Left kidney (tissue), 8 donors: Measurements from ENCODE around the gene DCXR. TPM values are rescaled to one million over a fixed set of nuclear protein-coding genes. Genes with fewer than 3 reads are reported as not detected.
A peak's percentile ranks its signal among the peaks of the same experiment; 100 is the strongest.

Experiments used
- DNase-seq: peaks from one replicate; pipeline ENCODE4 v3.0.0-alpha.2; 2013
- long read RNA-seq, 8 donors: transcript quantifications; one replicate each; lab custom pipeline, GENCODE V29; 2026
- polyA plus RNA-seq: library from polyadenylated mRNA; unstranded; fragments of 120-200 nt; gene quantifications from one replicate; pipeline ENCODE4 v1.2.1, GENCODE V29; 2013; ENCODE audit not compliant: insufficient read length

Gene DCXR
- 69.8 TPM for polyA plus RNA-seq
- long read RNA-seq, donor 1, transcript DCXR-201 (8 exons, 887 nt), result major isoform, 72 of 107 reads
- long read RNA-seq, donor 1, transcript DCXR-218 (8 exons, 676 nt), result minor isoform, 5 of 107 reads
- long read RNA-seq, donor 1, transcript DCXR-213 (7 exons, 915 nt), result minor isoform, 6 of 107 reads
- long read RNA-seq, donor 1, partial matches to known transcripts, result 12 of 107 reads
- long read RNA-seq, donor 1, other reads (novel, unspliced or antisense), result 0 of 107 reads
- long read RNA-seq, donor 2, transcript DCXR-201 (8 exons, 887 nt), result major isoform, 38 of 57 reads
- long read RNA-seq, donor 2, partial matches to known transcripts, result 7 of 57 reads
- long read RNA-seq, donor 2, other reads (novel, unspliced or antisense), result 0 of 57 reads
- long read RNA-seq, donor 3, transcript DCXR-201 (8 exons, 887 nt), result major isoform, 30 of 45 reads
- long read RNA-seq, donor 3, partial matches to known transcripts, result 7 of 45 reads
- long read RNA-seq, donor 3, other reads (novel, unspliced or antisense), result 0 of 45 reads
- long read RNA-seq, donor 4, transcript DCXR-201 (8 exons, 887 nt), result major isoform, 10 of 16 reads
- long read RNA-seq, donor 4, partial matches to known transcripts, result 5 of 16 reads
- long read RNA-seq, donor 4, other reads (novel, unspliced or antisense), result 0 of 16 reads
- long read RNA-seq, donor 5, transcript DCXR-201 (8 exons, 887 nt), result major isoform, 89 of 127 reads
- long read RNA-seq, donor 5, transcript DCXR-213 (7 exons, 915 nt), result minor isoform, 9 of 127 reads
- long read RNA-seq, donor 5, transcript DCXR-218 (8 exons, 676 nt), result minor isoform, 5 of 127 reads
- long read RNA-seq, donor 5, partial matches to known transcripts, result 17 of 127 reads
- long read RNA-seq, donor 5, other reads (novel, unspliced or antisense), result 0 of 127 reads
- long read RNA-seq, donor 6, transcript DCXR-201 (8 exons, 887 nt), result major isoform, 61 of 89 reads
- long read RNA-seq, donor 6, transcript DCXR-213 (7 exons, 915 nt), result minor isoform, 10 of 89 reads
- long read RNA-seq, donor 6, partial matches to known transcripts, result 10 of 89 reads
- long read RNA-seq, donor 6, other reads (novel, unspliced or antisense), result 0 of 89 reads
- long read RNA-seq, donor 7, transcript DCXR-201 (8 exons, 887 nt), result major isoform, 50 of 81 reads
- long read RNA-seq, donor 7, transcript DCXR-213 (7 exons, 915 nt), result minor isoform, 5 of 81 reads
- long read RNA-seq, donor 7, partial matches to known transcripts, result 17 of 81 reads
- long read RNA-seq, donor 7, other reads (novel, unspliced or antisense), result 0 of 81 reads
- long read RNA-seq, donor 8, transcript DCXR-201 (8 exons, 887 nt), result major isoform, 23 of 32 reads
- long read RNA-seq, donor 8, partial matches to known transcripts, result 0 of 32 reads
- long read RNA-seq, donor 8, other reads (novel, unspliced or antisense), result 0 of 32 reads

DNA sequence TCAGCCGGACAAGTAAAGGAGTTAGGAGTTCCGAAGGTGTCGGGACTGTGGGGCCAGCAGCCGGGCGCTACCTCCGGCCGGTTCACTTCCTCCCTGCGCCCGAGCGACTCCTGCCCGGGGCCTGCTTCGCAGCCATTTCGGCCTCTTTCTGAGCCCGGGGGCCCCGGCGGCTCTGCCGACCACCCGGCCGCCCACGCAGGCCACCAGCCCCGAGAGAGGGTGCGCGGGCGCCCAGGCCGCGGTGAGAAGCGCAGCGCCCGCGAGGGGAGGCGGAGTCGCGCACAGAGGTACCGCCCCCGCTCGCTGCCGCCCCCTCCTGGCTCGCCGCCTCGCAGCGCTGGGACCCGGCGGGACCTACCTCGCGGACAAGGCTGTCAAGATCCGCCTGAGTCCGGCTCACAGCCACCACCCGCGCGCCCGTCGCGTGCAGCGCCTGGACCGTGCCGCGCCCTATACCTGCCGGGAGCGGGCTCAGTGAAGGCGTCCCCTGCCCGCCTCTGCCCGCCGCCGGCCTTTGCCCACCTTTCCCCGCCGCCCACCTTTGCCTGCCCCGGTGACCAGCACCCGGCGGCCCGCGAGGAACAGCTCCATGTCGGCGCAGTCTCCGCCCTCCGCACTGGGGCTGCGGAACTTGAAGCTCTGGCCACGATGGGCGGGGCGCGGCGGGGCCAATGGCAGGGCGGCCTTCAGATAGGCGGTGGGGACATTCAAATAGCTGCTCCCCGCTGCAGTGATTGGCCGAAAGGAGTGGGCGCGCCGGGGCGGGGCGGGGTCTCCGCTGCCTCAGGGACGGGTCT, at the start of gene DCXR:
TSS of gene DCXR (minus strand) at position 606 of the 797 bp plus-strand sequence. CDS start at position 591, 15 bp downstream.
- DNase-seq, result peak; percentile 97

DNA sequence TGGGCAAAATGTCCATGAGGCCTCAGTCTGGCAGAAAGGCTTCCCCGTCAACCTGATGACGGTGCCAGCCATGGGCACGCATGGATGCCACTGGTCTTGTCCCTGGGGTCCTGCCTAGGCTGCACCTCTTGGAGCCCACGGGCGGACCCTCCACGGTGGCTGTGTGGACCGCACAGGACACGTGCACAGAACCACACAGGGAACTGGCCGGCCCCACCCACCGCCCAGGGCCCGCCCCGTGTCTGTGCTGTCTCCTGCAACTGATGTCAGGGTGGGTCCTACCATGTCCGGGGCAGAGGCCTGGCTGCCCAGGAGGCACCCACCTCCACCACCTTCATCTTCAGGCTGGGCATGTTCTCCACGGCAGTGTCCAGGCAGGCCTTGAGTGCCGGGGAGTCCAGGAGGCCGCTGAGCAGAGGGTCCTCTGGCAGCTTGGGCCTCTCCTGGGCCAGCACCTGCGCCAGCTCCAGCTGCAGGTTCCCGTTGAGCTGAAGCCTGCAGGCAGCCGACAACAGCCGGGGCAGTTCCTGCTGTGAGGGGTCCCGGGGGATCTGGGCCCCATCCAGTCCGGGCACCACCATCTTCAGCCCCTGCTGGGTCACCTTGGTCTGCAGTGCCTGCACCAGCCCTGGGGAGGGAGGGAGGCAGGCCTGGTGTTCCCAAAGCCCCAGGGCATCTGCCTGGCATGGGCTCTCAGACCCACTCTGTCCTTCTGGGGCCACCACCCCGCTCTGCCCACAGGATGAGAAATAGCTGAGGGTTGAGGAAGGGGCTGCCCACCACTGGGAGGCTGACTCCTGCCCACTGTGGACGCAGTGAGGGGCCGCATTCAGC, 48.7 kb upstream of the DCXR start:
- no peak for DNase-seq

DNA sequence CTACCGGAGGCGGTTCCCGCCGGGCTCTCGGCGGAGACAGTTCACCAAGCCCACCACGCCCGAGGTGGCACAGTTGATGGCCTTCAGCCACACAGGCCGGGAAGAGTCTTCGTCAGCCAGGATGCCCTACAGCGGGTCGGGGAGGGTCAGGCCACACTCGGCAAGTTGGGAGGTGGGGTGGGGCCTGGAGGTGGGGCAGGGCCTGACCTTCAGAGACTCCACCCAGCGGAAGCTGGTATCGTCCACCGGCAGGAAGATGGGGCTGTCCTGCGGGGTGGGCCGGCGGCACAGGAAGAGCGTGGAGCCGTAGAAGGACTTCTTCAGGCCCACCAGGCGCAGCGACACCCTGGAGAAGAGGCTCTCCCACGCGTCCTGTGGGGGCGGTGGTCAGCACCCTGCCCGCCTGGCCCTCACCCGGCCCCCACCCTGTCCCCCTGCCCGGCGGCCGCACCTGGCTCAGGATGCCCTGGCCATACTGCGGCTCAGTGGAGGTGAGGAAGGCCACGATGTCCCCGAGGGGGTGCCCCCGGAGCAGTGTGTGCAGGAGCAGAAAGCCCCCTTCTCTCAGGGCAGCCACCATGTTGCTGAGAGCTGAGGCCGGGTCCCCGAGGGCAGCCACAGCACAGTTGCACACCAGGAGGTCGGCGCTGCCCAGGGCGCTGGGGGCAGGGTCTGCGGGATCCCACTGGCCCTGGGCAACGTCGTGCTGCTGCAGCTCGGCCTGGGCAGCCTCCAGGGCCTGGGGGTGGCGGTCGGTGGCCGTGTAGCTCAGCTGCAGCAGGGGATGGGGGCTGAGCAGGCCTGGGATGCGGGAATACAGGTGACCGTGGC, 47.7 kb upstream of the DCXR start:
- DNase-seq, result no peak

DNA sequence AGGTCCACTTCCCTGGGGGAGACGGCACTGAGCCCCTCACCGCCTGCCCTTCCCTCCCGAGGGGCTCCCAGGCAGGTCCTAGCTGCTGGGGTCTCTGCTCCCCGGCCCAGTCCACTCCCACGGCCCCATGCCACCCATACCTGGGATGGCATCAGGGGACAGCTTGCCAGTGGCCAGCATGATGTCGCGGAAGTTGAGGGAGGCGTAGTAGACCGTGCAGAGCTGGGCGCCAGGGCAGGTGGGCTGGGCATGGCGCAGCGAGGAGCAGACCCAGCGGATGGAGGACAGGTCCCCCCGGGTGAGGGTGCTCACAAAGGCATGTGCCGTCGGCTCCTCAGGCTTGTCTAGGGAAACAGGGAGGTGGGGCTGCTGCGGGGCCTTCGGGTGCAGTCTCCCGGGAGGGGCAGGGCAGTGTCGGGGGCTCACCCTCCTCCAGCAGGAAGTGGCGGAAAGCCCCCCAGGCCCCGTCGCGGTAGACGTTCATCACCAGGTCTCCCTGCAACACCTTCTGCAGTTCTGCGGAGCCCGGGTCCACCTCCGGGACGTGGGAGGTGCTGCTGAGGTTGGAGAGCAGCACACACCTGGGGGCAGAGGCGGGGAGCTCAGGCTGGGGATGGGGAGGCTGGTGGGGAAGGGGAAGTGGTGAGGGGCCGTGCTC, 47.0 kb upstream of the DCXR start:
- DNase-seq, result no peak

DNA sequence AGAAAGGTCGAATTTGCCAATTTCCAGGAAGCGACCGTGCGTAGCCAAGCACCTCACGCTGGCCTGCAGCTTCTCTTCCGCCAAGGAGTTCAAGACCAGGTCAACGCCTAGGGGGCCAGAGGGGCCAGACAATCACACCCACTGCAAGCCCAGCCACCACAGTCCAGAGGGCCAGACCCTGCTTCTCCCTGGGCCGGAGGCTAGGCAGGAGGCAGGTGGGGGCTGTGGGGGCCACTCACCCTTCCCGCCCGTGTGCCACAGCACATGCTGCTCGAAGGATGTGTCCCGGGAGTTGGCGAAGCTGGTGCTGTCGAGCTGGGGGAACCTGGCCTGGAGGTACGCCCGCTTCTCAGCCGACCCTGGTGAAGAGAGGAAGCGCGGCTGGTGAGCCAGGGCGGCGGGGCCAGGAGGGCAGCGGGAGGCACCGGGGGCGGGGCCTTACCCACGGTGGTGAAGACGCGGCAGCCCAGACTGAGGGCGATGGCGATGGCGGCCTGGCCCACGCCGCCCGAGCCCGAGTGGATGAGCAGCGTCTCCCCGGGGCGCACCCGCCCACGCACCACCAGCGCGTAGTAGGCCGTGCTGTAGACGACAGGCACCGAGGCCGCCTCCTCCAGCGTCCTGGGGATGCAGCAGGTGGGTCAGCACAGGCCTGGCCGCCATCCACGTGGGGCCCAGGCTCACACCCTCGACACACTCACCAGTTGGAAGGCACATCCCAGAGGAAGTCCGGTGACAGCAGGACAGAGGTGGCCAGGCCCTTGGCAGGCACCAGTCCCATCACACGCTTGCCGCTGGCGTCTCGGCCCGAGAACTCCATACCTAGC, 46.2 kb upstream of the DCXR start:
- no peak for DNase-seq

DNA sequence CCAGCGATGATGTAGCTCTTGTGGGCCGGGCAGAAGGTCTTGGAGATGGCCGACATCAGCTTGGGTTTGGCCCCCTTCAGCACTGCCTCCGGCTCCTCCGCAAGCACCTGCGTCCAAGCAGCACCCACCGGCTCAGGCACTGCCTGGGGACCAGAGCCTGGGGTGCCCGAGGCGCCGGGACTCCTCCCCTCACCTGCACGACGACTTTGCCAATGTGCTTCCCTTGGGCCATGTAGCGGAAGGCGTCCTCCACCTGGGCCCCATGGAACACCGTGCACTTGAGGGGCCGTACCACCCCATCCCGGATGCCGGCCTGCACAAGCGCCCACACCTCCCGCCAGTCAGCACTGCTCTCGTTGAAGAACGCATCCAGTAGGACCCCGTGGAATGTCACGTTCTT, 45.5 kb upstream of the DCXR start:
- DNase-seq, result no peak

DNA sequence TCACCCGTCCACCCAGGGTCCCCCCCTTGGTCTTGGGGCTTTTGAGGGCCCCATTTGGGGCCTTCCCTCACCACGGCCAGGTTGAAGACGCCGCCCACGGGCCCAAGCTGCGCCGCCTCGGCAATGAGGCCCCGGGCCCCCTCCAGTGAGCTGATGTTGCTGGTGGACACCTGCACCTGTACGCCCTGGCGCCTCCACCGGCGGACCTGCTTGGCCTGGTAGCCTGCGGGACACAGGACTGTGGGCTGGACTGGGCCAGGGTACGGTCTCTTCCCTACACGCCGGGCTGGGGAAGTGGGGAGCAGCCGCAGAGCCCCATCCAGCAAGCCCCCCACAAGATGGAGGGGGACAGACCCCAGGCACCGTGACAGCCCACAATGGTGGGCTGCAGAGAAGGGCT, 45.0 kb upstream of the DCXR start:
- no peak for DNase-seq

DNA sequence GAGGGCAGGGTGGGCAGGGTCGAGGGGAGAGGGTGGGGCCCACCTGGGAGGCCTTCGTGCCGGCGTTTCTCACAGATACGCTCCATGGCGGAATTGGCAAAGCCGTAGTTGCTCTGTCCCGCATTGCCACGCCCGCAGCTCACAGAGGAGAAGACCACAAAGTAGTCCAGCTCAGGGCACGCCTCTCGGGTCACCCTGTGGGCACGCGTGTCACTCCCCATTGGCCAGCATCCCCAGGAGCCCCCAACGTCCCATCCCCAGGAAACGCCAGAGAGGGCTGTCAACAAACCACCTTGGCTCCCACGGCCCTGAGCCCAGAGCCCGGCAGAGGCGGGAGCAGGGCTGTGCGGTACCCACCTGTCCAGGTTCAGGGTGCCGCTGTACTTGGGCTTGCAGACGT, 44.5 kb upstream of the DCXR start:
- DNase-seq, result no peak

DNA sequence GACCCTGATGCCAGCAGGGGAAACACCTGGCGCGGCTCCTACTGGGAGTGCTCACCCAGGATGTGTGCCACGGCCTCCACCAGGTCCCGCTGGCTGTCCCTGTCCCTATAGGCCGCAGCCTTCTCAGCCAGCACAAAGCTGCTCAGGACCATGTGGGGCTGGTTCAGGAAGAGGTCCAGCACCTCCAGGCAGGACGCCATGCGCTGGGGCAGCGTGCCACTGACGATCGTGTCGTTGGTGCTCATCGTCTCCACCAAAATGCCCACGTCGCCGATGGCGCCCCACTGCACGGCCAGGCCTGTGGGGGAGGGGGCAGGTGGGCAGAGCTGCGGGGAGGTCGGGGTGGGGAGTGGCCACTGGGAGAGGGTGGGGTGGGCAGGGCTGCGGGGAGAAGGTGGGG, 44.0 kb upstream of the DCXR start:
- no peak for DNase-seq

DNA sequence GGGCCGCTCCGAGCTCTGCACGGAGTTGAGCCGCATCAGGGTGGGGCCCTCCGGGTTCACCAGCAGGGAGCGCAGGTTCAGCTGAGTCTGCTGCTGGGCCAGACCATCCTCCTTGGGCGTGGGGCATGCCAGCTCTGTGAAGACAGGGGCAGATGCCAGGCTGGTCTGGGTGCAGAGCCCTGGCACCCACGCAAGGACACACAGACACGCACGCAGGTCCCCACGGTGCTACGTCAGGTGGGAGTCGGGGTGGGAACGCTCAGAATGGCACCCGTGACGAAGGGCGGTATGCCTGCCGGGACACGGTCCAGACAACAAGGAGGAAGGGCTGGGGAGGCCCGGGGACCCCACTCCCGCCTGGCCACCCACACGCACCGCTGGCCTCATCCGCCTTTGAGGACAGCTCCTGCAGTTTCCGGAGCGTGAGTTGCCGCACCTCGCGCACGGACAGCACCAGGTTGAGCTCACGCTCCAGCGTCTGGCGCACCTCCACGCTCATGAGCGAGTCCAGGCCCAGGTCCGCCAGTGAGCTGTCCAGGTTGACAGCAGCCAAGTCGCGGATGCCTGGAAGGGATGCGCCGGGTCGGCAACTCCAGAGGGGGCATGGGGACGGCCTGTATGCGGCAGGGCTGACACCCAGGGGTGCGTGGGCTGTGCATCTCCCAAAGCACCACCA, 43.4 kb upstream of the DCXR start:
- DNase-seq, result no peak

DNA sequence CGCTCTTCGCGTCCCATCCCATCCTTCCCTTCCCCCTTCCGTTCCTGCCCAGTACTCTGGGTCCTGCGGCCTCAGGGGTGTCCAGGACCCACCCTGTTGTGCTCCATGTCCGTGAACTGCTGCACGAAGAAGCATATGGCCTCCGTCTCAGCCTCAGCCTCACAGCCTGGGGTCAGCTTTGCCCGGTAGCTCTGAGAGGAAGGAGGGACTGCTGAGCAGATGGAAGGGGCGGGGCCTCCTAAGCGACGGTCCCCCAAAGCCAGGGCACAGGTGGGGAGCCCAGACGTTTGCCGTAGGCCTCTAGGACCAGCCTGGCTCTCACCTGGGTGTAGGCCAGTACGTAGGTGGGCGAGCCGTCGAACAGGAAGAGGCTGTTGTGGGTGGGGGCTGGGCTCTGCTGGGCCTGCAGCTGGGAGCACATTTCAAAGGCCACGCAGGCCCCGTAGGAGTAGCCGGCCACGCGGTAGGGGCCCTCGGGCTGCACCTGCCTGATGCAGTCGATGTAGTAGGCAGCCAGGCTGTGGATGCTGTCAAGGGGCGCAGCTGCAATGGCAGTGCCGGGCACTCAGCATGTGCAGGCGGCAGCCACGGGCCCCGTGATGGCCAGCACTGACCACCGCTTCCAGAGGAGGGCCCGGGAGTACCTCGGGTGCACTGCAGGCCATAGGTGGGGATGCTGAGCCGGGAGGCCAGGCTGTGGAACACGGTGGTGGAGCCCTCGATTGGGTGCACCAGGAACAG, 42.7 kb upstream of the DCXR start:
- DNase-seq, result no peak

DNA sequence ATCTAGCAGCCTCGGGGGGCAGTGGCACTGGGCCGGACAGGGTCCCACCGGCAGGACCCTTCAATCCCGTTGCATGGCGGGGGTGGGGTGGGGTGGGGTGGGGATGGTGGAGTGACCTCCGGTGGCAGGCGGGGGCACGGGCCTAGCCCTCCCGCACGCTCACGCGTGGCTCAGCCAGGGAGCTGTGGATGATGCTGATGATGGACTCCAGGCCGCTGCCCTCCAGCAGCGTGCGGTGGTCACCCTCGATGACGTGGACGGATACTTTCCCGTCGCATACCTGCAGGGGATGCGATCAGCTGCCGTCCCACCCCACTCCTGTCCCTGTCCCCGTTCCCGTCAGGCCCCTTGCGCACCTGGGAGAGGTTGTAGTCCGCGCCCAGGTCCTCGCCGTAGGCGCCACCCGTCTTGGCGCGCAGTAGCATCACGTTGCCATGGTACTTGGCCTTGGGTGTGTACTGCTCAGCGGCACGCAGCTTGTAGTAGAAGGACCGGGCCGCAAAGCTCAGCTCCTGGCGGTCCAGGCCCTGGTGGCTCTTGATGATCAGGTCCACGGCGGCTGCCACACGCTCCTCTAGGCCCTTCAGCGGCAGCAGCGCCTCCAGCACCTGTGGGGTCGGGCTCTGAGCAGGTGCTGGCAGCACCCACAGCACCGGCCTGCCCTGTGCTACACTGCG, 41.6 kb upstream of the DCXR start:
- DNase-seq, result no peak

DNA sequence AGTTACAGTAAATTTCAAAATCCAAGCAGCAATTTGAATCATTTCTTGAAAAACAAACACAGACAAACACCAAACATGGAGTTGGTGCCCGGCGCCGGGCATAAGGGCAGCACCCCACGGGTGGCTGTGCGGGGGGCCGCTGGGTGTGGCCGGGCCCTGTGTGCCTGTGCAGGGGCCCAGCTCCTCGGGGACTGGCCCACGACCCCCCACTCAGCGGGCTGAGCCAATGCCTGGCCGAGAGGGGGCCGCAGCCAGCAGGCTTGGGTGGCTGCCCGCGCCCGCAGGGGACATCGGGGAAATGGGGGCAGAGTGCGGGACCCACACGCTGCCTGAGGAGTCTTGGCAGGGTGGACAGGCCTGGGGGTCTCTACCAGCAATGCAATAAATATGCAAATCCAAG, 40.9 kb upstream of the DCXR start:
- no peak for DNase-seq

DNA sequence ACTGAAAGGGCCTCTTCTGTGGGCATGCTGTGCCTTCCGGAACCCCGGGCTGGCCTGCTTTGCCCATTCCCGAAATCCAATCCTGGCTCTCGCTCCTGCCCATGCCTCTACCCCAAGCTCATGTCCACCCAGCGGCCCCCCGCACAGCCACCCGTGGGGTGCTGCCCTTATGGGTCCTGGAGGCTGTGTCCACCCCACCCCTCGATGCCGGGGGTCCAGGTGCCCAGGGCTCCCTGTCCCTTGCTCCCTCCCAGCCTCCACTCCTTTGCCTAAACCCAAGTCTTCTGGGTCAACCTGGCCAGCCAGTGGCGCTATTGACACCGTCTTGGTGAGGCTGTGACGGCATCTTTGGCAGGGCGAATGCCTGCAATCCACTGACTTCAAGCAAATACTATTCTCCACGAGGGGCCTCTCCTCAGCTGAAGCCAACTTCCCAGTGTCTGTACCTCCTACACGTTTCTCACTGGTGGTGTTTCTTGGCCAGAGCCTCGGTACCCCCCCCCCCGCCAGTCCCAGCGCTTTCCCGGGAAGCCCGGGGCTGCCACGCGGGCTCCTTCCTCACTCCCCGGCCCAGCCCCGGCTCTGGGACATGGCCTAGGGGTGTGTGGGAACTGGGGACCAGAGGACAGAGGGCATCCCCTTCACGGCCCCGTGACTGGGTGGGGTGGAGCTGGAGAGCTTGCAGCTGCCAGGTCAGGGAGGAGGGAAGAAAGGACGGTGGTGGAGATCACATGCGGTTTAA, 40.3 kb upstream of the DCXR start:
- no peak for DNase-seq
